GM06990 (cell line): ENCODE data around the gene XCR1.
"Not testable (repeated sequence)": the region's sequence is repeated elsewhere in the genome, so short reads cannot be mapped to it uniquely, and the experiment has no call there.

Source experiments
- DNase-seq: peaks from one replicate; pipeline ENCODE4 v3.0.0-alpha.2; 2011; ENCODE audit not compliant: insufficient read length; ENCODE audit errors: extremely low read depth
- H3K27me3 ChIP-seq: replicated peaks from 2 replicates; pipeline ENCODE4 v1.6.0; 2011; ENCODE audit warnings: low read length; ENCODE audit not compliant: control insufficient read depth, insufficient read depth
- H3K36me3 ChIP-seq: 2 replicates; pipeline ENCODE4 v1.5.1; 2011; ENCODE audit warnings: low read length; ENCODE audit not compliant: control insufficient read depth, insufficient read depth
- H3K4me3 ChIP-seq: replicated peaks from 2 replicates; pipeline ENCODE4 v1.5.1; 2011; ENCODE audit warnings: low read depth, mild to moderate bottlenecking, control low read depth, low read length
- TF ChIP-seq, protein P1 (sequence below): IDR thresholded peaks from 2 replicates; pipeline ENCODE4 v1.5.1; 2011; ENCODE audit warnings: low read length, control low read depth, mild to moderate bottlenecking, inconsistent platforms; ENCODE audit not compliant: insufficient read depth, poor library complexity, severe bottlenecking

The XCR1 gene

DNA sequence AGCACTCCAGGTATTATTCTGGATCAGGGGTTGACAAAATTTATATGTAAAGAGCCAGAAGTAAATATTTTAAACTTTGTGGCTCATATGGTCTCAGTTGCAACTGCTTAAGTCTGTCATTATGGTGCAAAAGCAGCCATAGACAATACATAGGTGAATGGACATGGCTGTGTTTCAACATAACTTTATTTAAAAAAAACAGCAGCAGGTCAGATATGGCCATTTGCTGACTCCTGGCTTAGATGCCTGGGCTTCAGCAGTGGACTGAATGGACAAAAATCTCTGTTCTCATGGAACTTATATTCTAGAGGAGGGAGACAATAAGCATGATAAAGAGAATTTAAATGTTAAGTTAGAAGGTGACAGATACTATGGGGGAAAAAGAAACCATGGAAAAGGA, 20.0 kb downstream of the XCR1 start:
- H3K4me3 ChIP-seq: no peak overlapping the region
- H3K27me3 ChIP-seq: no peaks in the 10 kb centered on the region; the same call in 1 of the 2 replicates
- DNase-seq: no peak
- TF ChIP-seq, protein P1, sequence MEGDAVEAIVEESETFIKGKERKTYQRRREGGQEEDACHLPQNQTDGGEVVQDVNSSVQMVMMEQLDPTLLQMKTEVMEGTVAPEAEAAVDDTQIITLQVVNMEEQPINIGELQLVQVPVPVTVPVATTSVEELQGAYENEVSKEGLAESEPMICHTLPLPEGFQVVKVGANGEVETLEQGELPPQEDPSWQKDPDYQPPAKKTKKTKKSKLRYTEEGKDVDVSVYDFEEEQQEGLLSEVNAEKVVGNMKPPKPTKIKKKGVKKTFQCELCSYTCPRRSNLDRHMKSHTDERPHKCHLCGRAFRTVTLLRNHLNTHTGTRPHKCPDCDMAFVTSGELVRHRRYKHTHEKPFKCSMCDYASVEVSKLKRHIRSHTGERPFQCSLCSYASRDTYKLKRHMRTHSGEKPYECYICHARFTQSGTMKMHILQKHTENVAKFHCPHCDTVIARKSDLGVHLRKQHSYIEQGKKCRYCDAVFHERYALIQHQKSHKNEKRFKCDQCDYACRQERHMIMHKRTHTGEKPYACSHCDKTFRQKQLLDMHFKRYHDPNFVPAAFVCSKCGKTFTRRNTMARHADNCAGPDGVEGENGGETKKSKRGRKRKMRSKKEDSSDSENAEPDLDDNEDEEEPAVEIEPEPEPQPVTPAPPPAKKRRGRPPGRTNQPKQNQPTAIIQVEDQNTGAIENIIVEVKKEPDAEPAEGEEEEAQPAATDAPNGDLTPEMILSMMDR: no peak
- H3K36me3 ChIP-seq: no peaks in the 10 kb centered on the region

DNA sequence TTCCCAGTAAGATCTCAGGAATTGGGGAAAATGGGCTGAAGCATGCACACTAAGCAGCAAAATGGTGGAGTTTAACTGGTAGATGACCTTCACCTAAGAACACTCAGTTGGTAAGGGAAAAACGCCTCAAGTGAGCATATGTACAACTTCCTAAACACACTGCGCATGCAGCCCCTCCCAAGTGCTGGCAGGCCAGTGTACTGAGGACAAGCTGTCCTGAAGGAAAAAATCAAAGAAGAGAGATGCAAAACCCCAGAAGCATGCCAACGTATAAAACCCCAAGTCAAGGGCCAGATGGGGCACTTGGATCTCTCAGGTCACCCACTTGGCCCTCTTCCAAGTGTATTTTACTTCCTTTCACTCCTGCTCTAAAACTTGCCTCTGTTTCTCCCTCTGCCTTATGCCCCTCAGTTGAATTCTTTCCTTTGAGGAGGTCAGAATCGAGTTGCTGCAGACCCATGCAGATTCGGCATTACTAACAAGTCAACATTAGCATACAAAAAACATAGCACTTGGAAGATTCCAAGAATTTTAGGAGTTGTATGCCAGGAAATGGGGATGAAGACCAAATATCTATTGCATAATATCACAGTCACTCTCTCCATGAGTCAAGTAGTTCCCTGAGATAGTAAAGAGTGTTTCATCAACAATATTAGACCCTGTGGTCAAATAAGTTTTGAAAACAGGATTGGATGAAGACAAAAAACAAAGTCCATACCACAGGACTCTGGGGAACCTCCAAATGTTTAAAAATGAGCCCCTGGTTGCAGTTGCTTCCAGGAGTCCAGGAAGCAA, 20.8 kb downstream of the XCR1 start:
- Histone ChIP-seq H3K27me3 (no peaks in the 10 kb centered on the region; the same call in 1 of the 2 replicates), H3K4me3 (no peak overlapping the region), H3K36me3 (no peaks in the 10 kb centered on the region)
- TF ChIP-seq, protein P1: no peak
- DNase-seq: no peak

DNA sequence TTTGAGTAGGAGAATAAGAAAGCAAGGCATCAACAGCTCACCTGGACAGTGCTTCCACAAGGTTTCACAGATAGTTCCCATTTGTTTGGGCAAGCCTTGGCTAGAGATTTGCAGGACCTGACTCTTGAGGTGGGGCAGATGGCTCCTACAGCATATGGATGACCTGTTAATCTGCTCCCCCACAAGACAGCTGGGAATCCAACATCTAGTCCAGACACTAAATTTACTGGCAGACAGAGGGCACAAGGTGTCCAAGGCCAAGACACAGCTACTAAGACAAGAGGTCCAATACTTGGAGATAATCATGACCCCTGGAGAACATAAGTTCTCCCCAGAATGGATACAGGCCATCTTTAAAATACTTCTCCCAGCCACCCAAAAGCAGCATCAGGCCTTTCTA, 23.6 kb downstream of the XCR1 start:
- not testable (repeated sequence) for H3K4me3 ChIP-seq, DNase-seq, H3K27me3 ChIP-seq, H3K36me3 ChIP-seq

DNA sequence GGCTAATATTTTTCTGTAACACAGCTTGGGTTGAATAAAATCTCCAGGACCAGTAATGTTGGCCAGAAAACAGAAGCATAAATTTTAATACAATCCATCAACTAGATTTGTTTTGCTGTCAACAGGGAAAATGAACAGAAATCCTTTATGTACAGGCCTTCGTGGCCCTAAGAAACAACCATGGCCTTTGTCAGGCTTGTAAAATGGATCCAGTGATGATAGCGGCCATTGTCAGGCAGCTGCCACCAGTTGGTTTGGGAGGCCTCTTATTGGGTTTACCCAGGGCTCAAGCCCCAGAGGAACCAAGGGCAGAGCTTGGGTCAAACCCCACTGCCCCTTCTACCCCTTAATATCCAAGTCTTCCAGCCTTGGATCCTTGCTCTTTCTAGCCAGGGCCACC, 26.1 kb downstream of the XCR1 start:
- DNase-seq: no peak
- no peak overlapping the region for H3K4me3 ChIP-seq
- no peaks in the 10 kb centered on the region for H3K36me3 ChIP-seq
- TF ChIP-seq, protein P1: no peak
- H3K27me3 ChIP-seq: no peaks in the 10 kb centered on the region

DNA sequence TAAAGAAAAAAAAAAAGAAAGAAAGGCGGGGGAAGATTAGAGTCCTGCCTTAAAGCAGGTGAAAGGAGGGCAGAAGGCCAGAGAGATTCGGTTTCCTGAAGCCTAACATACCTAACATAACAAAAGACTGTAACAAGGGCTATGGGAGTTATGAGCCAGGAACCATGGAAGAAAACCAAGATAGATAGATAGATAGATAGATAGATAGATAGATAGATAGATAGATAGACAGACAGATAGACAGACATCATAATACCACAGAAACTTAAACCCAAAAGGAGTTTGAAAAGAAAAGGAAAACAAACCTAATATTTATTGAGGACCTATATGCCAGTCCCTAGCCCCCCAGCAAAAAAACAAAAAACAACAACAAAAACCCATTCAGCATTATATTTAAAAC, 29.3 kb downstream of the XCR1 start:
- Histone ChIP-seq H3K4me3 (no peak overlapping the region), H3K27me3 (no peaks in the 10 kb centered on the region), H3K36me3 (no peaks in the 10 kb centered on the region)
- DNase-seq: no peak
- TF ChIP-seq, protein P1: no peak

DNA sequence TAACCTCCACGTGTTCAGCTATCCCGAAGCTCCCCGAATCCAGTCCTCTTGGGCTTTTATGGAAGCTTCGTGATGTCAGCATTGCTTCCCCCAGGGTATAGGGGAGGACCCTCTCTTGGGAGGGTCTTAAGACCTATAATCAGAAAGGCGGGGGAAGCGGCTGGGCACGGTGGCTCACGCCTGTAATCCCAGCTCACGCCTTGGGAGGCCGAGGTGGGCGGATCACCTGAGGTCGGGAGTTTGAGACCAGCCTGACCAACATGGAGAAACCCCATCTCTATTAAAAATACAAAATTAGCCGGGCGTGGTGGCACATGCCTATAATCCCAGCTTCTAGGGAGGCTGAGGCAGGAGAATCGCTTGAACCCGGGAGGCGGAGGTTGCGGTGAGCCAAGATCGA, 29.8 kb downstream of the XCR1 start:
- DNase-seq, H3K4me3 ChIP-seq, H3K36me3 ChIP-seq, H3K27me3 ChIP-seq: not testable (repeated sequence)
